NCI-H2029 treated with DMSO at 0.1 percent for 48 hours (cell line): ENCODE data around the gene FGFR2.

ENCODE experiments used
- DNase-seq: peaks from one replicate; lab custom pipeline; 2025; lab: John Stamatoyannopoulos, UW

Gene FGFR2

DNA sequence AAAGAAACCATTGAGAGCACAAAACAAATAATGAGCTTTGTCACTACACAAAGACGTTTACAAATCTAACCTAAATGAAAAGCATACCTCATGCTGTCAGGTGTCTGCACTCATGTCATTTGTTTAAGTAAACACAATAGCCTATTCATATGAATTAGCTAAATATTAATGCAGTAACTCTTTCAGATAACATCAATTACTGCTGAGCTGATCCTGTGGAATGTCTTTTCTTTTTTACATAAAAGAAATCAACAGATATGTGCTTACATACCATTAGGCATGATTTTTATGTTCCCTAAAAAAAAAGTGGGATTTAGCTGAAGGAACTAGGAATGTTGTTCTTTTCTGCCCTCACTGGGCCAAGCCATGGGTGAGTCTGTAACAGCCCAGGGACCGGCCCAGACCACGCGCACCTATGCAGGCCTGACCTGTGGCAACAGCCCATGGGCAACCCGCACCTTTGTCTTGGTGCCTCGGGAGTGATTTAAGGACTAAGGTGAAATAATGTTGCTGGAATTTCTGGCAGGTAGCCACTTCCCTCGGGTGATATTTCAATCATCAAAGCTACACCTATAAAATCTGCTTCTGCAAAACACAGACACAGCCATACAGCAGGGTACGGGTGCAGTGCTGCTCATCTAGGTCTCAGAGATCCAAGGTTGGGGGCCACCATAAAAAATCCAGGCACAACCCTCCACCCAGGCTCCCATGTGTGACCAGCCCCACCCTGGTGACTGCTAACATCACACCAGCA is 44.6 kb downstream of the FGFR2 start:
- no peak for DNase-seq

DNA sequence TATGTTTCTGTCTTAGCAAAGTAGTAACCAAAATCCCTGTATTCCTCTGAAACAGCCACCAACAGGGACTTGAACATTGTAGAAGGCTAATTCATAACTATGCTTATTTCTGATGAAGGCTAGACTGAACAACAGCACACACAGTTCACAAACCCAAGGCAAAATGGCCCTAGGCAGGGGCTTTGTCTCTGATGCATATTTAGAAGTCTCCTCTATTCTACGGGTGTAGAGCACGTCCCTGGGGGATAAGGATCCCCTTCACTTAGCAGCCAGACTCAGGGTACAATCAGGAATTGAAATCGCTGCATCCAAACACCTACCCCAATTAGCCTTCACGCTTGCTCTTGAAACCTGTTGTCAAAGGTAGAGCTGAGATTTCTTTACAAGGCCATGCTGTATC is 45.5 kb downstream of the FGFR2 start:
- no peak for DNase-seq

DNA sequence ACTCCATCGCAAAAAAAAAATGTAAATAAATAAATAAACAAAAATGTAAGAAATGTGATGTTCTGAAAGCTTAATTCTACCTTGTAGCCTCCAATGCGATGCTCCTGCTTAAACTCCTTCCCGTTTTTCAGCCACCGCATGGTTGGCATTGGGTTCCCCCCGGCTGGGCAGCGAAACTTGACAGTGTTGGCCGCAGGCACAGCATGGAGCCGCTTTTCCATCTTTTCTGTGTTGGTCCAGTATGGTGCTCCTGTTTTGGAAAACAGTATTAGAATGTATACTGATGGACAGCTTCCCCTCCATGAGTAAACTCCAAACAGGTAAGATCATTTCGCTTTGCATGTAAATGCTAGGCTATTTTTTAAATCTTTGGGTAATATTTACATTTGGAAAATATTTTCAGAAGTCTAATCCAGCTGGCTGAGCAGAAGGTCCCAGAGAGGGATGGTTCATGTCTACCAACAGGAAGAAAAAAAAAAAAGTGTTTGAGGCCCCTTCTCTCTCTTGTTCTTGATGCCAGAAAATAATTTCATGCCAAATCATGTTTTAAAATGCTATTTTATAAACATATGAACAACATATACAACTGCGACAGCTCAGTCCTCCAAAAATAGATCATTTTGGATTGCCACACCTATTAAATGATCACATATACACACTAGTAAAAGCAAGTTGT is 46.9 kb downstream of the FGFR2 start:
- DNase-seq = no peak

GRCh38 chr10:121544301-121544869 is 53.9 kb downstream of the FGFR2 start:
- no peak for DNase-seq

GRCh38 chr10:121543545-121543944 is 54.7 kb downstream of the FGFR2 start:
- DNase-seq = no peak

GRCh38 chr10:121541450-121542120 is 56.7 kb downstream of the FGFR2 start:
- no peak for DNase-seq

DNA sequence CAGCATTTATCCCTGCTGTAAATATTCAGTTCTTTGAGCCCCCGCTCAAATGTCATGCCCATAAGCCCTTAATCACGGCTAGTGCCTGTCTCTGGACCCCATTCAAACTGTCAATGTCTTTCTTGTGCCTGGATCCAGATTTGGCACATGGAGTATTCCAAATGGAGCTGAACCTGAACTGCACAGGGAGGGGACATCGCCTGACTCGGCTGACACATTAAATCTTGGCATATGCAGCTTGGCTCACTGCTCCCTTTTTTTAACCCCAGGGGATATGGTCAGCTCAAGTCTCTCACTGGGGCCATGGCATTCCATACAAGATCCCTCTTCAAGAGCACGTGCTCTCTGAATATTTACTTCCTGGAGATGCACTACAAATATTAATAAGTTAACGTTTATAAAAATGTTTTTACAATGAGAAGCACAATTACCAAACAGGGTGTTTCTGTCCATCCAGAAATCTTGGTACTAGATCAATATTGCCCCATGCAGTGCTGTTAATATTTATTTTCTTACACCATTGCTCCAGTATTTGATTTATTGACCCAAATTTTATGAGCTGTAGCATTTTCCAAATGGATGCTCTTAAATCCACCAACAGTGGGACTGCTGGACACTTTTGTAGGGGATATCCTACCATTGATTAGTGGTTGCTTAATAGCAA is 57.4 kb downstream of the FGFR2 start:
- DNase-seq = no peak

GRCh38 chr10:121539786-121540185 is 58.5 kb downstream of the FGFR2 start:
- DNase-seq = no peak

DNA sequence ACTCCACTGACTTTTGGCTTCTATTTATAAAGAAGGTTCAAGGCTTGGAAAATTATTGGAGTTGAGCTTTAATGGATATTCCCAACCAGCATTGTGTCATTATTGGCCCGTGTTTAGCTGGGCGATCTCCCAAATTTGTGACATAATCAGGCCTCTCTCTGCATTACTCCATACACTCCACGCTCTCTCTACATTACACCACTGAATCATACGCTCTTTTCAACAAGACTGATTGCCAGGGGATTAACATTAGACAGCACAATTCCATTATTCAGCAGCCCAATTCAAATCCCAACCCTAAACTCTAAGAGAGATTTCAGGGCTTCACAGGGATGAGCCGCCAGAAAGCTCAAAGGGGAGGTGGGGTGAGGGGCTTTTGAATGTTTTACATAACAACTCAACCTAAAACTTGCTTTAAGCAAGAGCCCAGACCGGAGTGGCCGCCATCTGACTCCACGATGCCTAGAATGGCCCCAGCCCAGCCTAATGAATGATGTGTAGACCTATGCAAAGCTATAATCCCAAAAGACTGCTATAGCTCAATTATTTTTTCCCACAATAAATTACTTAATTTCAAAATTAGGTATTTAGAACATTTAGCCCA is 61.8 kb downstream of the FGFR2 start:
- no peak for DNase-seq

DNA sequence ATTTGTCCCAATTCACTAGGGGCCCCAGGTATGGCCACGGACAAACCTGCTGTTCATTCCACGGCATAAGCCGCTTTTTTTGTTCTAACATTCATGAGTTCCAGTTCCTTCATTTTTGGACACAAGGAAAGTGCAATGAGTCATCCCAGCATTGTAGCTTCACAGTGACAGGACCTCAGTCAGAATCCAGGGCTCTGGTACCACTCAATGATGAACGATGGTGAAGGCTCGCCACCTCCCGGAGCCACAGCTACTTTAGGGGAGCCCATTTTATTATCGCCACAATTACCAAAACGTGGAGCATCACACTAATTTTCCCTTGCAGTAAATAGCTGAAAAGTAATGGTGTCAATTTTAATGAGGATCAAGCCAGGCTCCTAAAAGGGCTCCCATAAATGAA is 62.9 kb downstream of the FGFR2 start:
- no peak for DNase-seq

- DNase-seq = no peak
Measured at GRCh38 chr10:121532292-121532864, 65.9 kb downstream of the FGFR2 start.

GRCh38 chr10:121531830-121532178 is 66.4 kb downstream of the FGFR2 start:
- no peak for DNase-seq

GRCh38 chr10:121531076-121531829 is 67.0 kb downstream of the FGFR2 start:
- DNase-seq = no peak

- DNase-seq = no peak
Measured at GRCh38 chr10:121530481-121531075, 67.7 kb downstream of the FGFR2 start.

DNA sequence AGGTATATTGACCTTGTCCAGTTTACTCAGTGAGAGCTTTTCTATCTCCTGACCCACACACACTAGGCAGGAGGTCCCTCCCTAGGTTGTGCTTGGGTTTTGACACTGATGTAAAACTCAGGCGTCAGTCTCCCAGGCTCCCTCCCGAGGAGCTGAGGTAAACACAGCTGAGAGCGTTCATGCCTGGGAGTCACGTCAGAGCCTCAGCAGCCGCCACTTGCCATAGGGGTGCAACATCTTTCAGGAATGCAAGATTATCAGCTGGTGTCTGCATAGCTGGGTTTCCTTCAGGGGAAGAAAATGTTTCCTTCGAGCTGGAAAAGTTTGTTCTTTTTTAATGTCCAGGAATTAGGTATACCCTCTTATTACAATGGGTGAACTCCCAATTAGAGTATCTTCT is 70.6 kb downstream of the FGFR2 start:
- no peak for DNase-seq

GRCh38 chr10:121526801-121527221 is 71.4 kb downstream of the FGFR2 start:
- no peak for DNase-seq

DNA sequence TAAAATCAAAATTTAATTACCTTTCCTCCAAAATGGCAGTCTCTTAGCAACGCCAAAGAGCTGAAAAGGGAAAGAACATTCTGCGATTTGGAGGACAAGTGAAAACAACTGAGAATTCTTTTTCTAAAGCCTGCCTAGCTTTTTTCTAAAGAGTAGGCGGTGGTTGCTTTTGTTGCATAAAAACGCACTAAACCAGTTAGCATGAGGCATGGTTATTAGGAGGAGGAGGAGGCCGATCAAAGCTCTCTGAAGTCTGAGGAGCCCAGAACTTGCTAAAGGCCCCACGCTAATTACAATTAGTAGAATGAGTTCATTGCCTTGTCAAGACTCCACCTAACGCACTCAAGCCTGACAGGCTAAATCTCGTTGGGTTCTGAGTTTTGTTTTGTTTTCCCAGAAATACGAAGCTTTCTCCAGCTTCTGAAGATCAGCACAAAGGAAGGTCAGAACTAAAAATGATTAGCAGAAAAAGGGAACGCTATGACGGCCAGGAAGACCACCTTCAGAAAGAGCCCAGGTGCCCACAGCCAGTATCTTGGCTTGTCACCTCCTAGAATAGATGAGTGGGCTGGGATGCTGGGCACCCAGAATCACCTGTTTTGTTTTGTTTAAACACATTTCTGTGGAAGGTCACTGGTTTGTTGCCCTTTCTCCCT is 72.0 kb downstream of the FGFR2 start:
- no peak for DNase-seq

- no peak for DNase-seq
Measured at GRCh38 chr10:121525251-121526134, 72.8 kb downstream of the FGFR2 start.
